Measurements from ENCODE around the gene GSK3B.

DNA sequence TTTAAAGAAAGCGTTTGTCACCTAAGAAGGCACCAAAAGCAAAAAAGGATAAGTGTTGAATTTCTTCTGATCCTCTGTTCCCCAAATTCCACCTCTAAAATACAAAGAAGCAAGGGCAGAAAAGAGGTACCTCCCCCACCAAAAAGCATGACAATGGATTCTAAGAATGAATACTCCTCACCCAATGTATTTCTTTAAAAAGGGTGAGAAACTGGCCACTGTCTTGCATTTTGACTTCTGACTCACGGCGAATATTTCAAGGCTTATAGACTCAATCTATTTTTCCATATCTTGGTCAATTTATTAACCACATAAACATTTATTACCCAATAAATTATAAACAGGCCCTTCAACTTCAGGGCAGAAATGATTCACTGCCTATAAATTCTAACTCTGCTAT, 181.2 kb downstream of the GSK3B start:
- TF ChIP-seq, protein P1, sequence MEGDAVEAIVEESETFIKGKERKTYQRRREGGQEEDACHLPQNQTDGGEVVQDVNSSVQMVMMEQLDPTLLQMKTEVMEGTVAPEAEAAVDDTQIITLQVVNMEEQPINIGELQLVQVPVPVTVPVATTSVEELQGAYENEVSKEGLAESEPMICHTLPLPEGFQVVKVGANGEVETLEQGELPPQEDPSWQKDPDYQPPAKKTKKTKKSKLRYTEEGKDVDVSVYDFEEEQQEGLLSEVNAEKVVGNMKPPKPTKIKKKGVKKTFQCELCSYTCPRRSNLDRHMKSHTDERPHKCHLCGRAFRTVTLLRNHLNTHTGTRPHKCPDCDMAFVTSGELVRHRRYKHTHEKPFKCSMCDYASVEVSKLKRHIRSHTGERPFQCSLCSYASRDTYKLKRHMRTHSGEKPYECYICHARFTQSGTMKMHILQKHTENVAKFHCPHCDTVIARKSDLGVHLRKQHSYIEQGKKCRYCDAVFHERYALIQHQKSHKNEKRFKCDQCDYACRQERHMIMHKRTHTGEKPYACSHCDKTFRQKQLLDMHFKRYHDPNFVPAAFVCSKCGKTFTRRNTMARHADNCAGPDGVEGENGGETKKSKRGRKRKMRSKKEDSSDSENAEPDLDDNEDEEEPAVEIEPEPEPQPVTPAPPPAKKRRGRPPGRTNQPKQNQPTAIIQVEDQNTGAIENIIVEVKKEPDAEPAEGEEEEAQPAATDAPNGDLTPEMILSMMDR (IDR thresholded peaks at IDR 0.05) = no peak
- no peak for TF ChIP-seq POLR2A (IDR thresholded peaks at IDR 0.05)

Data from thyroid gland (tissue), 4 donors.